GM19240 (cell line): Measurements from ENCODE around the gene POU6F1.
"Not testable (repeated sequence)": the region's sequence is repeated elsewhere in the genome, so short reads cannot be mapped to it uniquely, and the experiment has no call there.

ENCODE experiments used
- DNase-seq: peaks from one replicate; pipeline ENCODE4 v3.0.0; 2011; ENCODE audit warnings: low spot score; ENCODE audit not compliant: insufficient read length

Gene POU6F1

DNA sequence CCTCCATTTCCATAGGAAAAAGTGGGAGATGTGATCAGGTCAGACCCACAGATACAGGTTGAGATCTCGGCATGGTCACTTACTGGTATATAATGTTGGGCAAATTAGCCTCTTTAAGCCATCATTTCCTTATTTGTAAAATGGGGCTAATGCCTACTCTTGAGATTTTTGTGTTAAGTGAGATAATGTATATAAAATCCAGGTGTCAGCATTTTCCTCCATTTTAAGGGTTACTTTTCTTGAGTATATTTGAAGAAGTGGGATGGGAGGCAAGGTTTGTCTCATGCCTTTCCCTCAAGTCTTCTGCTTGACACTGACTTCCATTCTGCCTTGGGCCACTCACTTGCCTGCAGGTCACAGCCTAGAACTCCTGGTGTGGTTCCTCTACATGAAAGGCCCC, 10.1 kb upstream of the POU6F1 start:
- no peak for DNase-seq

DNA sequence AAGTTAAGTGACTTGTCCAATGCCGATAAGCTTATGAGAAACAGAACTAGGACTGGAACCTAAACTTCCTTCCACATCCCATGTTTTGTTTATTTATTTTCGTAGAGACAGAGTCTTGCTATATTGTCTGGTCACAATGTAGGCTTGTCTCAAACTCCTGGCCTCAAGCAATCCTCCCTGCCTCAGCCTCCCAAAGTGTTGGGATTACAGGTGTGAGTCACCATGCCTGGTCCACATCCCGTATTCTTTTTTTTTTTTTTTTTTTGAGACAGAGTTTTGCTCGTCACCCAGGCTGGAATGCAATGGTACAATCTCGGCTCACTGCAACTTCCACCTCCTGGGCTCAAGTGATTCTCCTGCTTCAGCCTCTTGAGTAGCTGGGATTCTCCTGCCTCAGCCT, 9.2 kb upstream of the POU6F1 start:
- not testable (repeated sequence) for DNase-seq

DNA sequence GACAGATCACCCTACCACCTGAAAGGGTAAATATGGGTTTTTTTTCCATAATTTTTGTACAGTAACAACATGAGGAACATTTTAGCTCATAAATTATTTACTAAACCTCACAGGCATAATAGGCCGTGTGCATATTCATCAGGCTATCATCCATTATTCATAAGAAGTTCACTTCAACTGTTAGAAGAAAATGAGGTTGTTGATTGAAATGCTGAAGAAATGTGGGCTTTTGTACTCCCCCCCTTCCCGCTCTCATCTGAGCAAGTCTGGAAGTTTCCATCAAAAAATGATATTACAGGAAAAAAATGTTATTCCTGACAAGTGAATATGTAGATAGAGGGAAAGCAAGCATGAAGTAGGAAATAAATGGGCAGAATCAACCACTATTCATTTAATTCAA, 7.9 kb upstream of the POU6F1 start:
- no peak for DNase-seq

DNA sequence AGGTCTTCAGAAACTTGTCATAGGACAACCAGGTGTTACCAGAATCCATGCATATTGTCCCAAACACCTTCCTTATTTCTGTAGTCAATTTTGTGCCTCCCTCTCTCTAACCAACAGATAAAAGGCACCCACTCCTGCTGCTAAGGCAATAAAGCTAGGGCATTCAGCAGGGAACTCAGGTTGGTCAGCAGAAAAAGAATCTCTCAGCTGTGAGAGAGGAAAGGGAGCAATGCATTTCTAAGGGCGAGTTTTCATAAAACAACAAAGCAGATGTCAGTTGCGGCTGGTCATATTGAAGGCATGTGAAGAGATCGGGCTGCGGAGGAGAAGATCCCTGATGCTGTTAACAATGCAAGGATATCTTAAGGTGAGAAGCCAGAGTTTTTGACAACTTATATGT, 7.4 kb upstream of the POU6F1 start:
- DNase-seq: no peak

DNA sequence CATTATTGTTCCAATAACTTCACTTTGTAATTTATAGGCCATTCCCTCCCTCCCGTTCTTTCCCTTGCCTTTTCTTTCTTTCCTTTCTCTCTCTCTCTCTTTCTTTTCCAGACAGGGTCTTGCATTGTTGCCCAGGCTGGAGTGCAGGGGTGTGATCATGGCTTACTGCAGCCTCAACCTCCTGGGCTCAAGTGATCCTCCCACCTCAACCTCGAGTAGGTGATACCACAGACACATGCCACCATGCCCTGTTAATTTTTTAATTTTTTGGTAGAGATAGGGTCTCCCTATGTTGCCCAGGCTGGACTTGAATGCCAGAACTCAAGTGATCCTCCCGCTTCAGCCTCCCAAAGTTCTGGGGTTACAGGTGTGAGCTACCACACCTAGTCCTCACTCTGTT, 6.8 kb upstream of the POU6F1 start:
- no peak for DNase-seq

DNA sequence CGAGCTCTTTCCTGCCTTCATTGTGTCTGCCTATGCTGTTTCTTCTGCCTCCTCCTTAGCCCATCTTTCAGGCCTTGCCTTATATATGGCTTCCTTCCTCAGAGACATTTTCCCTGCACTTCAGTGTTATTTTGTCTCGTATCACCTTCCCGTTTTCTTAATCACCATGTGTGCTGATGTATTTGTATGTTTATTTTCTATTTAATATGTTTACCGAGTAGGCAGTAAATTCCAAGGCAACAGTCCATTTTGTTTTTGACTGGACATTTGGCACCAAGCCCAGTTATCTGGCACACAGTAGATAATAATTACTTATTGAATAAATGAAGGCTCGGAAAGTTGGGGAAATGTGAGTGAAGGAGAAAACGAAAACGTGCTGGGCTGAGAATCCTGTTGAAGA, 4.6 kb upstream of the POU6F1 start:
- no peak for DNase-seq

DNA sequence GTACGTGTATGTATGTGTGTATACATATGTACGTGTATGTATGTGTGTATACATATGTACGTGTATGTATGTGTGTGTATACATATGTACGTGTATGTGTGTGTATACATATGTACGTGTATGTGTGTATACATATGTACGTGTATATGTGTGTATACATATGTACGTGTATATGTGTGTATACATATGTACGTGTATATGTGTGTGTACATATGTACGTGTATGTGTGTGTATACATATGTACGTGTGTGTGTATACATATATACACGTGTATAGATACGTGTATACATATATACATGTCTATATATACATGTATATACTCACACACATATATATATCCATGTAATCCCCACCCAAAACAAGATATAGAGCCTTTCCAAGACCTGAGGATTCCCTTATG, 2.0 kb upstream of the POU6F1 start:
- DNase-seq: not testable (repeated sequence)

DNA sequence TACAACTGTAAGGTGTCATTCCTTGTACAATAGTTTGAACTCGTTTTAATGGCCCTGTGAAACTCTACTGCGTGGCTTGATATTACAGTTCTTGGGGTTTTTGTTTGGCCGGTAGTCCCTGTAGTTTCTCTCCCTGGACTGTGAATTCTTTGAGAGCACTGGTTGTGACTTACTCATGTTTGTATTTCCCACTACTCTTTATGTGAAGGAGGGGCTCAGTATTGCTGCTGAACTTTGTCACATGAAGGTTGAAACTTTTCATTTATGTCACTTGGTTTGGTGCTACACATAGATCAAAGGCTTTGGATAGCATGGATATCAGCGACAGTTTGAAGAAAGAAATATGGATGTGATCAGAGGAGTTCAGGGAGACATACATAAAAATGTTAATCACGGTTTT, 1.5 kb upstream of the POU6F1 start:
- DNase-seq: no peak

DNA sequence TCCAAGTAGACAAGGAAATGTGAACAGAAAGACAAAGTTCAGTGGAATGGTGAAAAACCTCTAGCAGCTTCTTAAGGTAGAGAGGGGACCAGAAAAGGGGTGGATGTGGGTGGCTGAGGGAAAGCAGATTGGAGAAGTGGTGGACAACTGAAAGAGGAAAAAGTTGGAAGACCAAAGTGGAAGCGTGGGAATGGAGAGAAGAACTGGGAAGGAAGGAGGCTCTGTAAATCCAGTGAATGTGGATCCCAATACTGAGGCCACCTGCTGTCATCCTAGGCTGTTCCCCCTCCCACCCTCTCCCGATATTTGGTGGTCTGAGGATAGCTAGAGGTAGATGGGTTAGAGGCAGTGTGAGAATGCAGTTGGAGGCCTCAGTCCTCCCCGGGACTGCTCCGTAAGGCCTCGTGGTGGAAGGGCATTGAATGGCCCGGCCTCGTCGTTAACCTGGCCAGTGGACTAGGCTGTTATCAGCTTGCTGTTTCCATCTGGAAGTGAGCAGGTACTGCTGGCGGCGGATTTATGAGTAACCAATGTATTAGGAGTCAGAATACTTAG, 822 bp upstream of the POU6F1 start:
- no peak for DNase-seq

DNA sequence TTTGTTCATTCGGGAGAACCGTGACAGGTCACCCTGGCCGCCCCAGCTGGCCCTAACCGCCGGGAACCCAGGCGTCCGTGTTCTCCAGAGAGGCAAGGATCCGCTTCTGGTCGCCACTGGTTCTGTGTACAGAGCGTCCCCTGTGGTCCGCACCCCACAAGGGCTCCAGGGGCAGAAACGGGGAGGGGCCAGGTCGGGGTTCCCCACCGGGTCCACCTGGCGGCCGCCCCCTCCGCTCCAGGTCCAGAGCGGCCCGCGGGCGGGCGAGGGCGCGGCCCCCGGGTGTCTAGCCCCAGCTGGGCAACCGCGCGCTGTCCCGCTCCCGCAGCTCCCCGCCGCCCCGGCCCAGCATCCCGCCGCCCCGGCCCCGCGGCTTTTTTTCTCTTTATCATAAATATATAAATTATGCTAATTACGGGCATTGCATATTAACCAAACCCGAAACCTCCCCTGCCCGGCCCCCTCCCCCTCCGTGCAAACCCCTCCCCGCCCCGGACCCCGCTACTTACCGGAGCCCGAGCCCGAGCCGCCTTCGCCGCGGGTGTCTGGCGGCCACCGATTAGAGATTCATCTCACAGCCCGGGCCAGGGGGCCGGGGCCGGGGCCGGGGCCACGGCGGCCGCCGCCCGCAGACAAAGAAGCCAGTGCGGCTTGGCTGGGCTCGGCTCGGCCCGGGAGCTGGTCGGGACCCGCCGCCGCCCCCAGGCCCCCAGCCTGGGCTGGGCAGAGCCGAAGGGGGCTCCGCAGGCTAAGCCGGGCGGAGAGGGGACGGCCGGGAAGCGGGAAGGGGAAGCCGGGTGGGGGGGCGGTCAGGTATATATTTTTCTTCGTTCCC, 512 bp downstream of the POU6F1 start:
- DNase-seq: peak; percentile 64

DNA sequence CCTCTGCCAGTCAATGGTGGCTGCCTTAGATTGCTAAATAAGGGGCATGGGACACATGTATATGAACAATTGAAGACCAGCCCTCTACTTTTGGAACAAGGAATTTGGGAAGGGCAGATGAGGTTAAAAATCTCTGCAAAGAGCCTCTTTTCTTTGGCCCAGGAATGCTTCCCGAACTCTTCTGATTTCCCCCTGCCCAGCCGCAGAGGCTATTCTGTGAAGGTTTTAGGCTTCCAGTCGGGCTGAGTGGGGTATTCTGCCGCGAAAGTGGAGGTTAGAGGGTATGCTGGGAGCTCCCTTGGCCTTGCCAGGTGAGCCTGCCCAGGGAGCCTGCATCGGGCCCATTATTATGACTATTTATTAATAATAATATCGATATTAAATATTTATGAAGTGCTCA, 1.2 kb downstream of the POU6F1 start:
- DNase-seq: no peak

DNA sequence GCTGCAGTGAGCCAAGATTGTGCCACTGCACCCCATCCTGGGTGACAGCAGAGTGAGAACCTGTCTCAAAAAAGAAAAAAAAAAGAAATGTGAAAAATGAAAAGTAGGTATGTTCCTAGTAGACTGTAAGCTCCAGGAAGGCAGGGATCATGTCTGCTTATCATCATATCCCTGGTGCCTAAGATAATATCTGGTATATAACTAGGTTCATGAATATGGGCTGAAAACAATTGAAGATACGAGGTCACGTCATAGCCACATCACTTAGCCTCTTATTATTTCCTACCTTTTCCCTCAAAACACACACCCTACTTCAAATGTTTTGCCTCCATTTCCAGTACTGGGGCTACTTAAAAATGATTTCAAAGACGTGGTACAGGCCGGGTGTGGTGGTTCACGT, 3.0 kb downstream of the POU6F1 start:
- no peak for DNase-seq

DNA sequence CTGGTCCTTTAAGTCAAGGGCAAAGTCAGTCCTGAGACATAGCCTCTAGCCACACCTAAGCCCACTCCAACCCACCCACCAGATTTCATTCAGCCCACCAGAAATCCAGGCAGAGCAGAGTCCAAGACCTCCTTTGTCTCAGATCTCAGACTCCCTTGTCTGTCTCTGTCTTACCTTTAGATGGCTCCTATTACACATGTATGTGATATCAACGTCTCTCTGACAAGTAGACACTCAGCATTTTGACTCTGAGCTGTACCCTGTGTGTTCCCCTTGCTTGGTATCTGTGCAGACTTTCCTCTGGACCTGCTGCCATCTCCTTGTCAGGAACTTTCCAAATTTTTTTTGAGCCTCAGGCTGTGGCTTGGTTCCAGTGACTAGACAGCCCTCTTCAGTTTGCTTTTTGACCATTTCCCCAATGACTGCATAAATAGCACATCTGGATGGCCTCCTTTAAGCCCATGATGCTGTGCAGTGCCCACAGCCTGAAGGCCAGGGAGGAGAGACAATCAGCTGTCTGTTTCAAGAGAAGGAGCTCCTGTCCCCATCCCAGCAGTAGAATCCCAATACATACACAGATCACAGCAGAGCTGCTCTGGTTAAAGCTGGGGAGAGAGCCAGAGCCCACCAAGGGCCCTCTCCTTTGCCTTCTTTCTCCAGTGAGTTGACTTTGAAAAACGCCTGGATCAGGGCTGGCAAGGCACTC, 7.0 kb downstream of the POU6F1 start:
- DNase-seq: no peak

DNA sequence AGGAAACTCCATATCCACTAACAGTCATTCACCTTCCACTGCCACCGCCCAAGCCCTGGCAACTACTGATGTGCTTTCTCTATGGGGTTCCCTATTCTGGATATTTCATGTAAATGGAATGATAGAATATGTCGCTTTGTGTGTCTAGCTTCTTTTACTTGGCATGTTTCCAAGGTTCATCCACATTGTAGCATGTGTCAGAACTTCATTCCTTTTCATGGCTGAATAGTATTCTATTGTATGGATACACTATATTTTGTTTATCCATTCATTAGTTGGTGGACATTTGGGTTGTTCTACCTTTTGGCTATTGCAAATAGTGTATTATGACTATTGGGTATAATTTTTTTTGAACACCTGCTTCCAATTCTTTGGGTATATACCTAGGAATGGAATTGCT, 8.6 kb downstream of the POU6F1 start:
- no peak for DNase-seq

DNA sequence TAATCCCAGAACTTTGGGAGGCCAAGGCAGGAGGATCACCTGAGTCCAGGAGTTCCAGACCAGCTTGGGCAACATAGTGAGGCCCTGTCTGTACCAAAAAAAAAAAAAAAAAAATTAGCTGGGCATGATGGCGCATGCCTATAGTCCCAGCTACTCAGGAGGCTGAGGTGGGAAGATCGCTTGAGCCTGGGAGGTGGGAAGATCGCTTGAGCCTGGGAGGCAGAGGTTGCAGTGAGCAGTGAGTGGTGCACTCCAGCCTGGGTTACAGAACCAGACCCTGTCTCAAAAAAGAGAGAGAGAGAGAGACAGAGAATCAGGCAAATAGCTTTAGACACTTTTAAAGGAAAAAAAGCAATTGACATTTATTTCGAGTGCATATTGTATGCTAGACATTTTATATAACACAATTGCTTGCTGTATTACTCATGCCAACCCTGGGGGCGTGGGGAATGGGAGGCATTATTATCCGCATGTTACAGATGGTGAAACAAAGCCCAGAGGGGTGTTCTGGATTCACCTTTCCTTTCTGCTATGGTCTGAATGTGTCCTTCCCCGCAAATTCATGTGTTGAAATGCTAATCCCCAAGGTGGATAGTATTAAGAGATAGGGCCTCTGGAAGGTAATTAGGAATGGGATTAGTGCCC, 9.7 kb downstream of the POU6F1 start:
- no peak for DNase-seq

DNA sequence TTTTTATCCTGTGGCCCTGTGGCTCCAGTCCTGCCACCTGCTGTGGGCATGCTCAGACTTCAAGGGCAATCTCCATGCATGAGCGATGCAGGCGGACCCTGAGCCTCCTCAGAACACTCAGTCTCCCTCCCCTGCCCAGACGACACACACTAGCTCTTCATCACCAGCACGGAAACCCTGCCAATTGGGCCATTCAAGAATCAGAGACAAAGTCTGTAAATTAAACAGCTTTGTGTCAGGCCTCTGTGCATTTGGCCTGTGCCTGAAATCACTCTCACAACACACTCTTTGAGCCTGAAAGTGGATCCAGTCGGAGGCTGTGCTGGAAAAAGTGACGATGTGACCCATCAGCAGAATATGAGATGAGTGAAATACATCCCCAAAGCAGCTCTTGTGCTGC, 12.5 kb downstream of the POU6F1 start:
- no peak for DNase-seq

DNA sequence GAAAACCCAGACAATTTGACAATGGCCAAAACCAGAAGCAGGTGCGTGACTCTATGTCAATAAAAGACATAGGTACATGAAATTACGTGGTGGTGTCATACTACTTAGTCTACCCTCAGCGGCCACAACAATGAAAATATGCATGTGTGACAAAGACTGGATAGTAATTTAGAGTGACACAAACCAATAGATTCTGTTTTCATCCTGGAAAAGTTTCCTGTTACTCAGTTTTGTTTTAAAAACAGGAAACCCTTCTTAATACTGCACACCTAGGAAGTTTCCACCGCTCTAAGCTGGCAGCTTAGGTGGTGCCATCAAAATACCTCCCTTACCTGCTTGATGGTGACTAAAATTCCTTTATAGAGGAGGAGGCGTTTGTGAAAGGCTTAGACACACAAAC, 15.1 kb downstream of the POU6F1 start:
- DNase-seq: no peak

DNA sequence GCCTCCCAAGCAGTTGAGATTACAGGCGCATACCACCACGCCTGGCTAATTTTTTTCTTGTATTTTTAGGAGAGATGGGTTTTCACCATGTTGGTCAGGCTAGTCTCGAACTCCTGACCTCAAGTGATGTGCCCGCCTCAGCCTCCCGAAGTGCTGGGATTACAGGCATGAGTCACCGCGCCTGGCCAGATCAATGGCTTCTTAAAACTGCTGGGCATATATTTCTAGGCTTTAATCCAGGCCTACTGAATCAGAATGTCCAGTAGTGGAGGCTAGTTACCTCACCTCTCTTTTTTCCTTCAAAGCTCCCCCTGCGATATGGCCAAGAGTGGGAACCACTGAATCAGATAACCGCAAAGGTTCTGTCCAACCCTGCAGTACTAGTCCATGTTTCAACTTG, 17.1 kb downstream of the POU6F1 start:
- no peak for DNase-seq

DNA sequence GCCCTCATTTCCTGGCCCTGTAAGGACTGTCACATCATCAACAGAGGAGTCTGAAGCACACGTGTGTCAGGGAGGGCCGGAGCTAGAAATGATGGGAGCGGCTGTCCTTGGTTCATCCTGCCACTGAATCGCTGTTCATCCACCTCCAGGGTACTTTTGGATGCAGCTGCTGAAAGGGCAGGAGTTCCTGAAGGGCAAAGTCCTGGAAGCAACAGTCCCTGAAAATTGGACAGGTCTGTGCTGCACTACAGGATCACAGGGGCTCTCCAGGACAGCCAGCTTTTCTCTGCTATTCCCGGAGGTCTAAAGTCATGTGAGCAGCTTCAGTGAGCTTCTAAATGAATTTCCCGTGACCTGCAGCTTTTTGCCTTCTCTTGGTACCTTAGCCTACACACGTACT, 17.7 kb downstream of the POU6F1 start:
- no peak for DNase-seq

DNA sequence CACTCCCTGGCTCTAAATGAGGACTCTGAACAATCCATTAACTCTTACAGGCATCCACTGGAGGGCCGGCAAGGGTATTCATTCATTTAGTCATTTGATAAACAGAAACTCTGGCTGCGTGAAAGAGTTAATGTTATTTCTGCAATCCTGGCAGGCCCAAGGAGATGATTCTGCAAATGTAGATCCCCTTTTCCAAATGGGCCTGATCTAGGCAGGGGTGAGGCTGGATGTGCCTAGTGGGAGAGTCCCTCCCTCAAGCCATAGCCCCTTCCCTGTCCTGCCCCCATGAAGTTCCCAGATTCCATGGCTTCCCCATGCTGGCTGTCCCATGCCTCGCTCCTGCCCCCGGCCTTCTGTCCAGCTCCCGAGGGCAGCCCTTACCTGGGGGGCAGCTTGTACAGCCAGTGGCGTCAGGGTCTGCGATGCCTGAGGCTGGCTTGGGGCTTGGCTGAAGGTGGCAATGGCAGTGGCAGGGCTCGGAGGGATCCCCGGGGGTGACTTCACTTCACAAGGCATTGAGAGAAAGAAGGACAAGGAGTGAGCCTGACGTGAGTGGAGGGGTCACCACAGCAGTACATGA, 18.4 kb downstream of the POU6F1 start:
- no peak for DNase-seq

DNA sequence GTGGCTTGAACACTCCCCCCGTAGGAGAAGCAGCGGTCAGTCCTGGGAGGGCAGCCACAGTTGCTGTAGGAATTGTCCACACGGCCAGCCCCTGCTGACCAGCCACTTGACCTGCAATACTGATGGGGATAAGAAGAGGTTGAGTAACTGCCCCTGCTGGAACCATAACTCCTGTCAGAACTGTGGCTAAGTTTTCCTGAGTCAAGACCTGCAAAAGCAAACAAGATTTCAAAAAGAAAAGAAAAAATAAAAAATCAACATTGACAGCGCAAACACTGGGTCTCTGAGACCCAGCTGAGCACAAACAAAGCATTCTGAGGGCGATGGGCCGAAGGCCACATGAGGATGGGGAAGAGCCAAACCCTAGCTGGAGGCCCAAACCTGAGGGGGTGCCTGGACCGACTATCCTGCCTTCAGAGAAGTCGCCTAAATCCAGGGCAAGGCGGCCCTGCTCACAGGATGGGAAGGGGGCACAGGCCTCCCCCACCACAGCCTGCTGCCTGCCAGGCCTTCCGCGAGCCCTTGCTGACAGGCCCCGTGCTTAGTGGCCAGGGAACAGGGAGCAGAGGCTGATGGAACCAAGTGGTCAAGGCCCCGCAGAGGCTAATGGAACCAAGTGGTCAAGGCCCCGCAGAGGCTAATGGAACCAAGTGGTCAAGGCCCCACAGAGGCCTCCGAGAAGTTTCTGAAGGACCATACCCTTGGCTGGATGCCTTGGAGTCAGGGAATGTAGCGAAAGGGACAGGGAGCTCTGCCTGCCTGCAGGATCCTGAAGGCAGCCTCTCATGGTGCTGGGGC, 19.1 kb downstream of the POU6F1 start:
- no peak for DNase-seq
